Keratinocyte (primary cell): ENCODE measurements around the gene CYP27B1. TPM values are rescaled to one million over a fixed set of nuclear protein-coding genes. Genes with fewer than 3 reads are reported as not detected.

Source experiments
- DNase-seq: peaks from one replicate; pipeline ENCODE4 v3.0.0-alpha.2; 2011; ENCODE audit warnings: low read depth, missing footprints, low spot score
- FAIRE-seq: peaks from 2 replicates; lab custom pipeline; 2011; peaks lifted over from hg19 to GRCh38; lab: Jason Lieb, UNC
- H2AFZ ChIP-seq: 2 replicates; pipeline ENCODE4 v1.6.0; 2012; ENCODE audit warnings: low read length, control low read depth, inconsistent platforms; ENCODE audit not compliant: control insufficient read depth
- H3K27ac ChIP-seq: 2 replicates; pipeline ENCODE4 v1.5.1; 2011; ENCODE audit warnings: low read length; ENCODE audit not compliant: control insufficient read depth, insufficient read depth
- H3K27me3 ChIP-seq: 3 replicates; pipeline ENCODE4 v1.6.0; 2011; ENCODE audit warnings: low read length; ENCODE audit not compliant: control insufficient read depth, insufficient read depth; ENCODE audit errors: extremely low read depth
- H3K36me3 ChIP-seq, 2 experiments: 2 replicates in 1 of 2; 3 replicates in 1 of 2; pipeline ENCODE4 v1.5.1; 2011; ENCODE audit warnings: low read length in 2 of 2, mild to moderate bottlenecking in 1 of 2; ENCODE audit not compliant: control insufficient read depth in 2 of 2, insufficient read depth in 2 of 2; ENCODE audit errors: extremely low read depth in 1 of 2
- H3K4me1 ChIP-seq: 3 replicates; pipeline ENCODE4 v1.5.1; 2011; ENCODE audit warnings: low read length; ENCODE audit not compliant: control insufficient read depth, insufficient read depth; ENCODE audit errors: extremely low read depth
- H3K4me2 ChIP-seq: 3 replicates; pipeline ENCODE4 v1.6.0; 2011; ENCODE audit warnings: low read depth, low read length; ENCODE audit not compliant: control insufficient read depth, insufficient read depth; ENCODE audit errors: extremely low read depth
- H3K4me3 ChIP-seq, 3 experiments: fragments of 200-600 bp in 1 of 3; sonication (generic) in 1 of 3; 2 replicates in 2 of 3; 3 replicates in 1 of 3; pipeline ENCODE4 v1.5.1; 2011 to 2016; ENCODE audit warnings: low read length in 3 of 3, mild to moderate bottlenecking in 3 of 3, control low read depth in 2 of 3, inconsistent platforms in 1 of 3, low read depth in 1 of 3, mixed read lengths in 1 of 3, mixed run types in 1 of 3, moderate library complexity in 1 of 3; ENCODE audit not compliant: control insufficient read depth in 2 of 3, insufficient read depth in 2 of 3; ENCODE audit errors: extremely low read depth in 1 of 3
- H3K79me2 ChIP-seq: 2 replicates; pipeline ENCODE4 v1.6.0; 2012; ENCODE audit warnings: low read length; ENCODE audit not compliant: control insufficient read depth, insufficient read depth
- H3K9ac ChIP-seq: 3 replicates; pipeline ENCODE4 v1.6.0; 2011; ENCODE audit warnings: low read length; ENCODE audit not compliant: control insufficient read depth, insufficient read depth; ENCODE audit errors: extremely low read depth
- H3K9me1 ChIP-seq: 3 replicates; pipeline ENCODE4 v1.6.0; 2011; ENCODE audit warnings: low read length; ENCODE audit not compliant: control insufficient read depth, insufficient read depth; ENCODE audit errors: extremely low read depth
- H3K9me3 ChIP-seq: 2 replicates; pipeline ENCODE4 v1.5.1; 2012; ENCODE audit warnings: low read depth, low read length; ENCODE audit not compliant: control insufficient read depth
- H4K20me1 ChIP-seq: 3 replicates; pipeline ENCODE4 v1.6.0; 2011; ENCODE audit warnings: low read length; ENCODE audit not compliant: control insufficient read depth, insufficient read depth; ENCODE audit errors: extremely low read depth
- EZH2 ChIP-seq: IDR thresholded peaks from one replicate; pipeline ENCODE4 v1.6.1; 2012; ENCODE audit warnings: inconsistent platforms, mild to moderate bottlenecking, low read length, moderate library complexity
- dilution Hi-C: fragments of 300-500 bp; cut with MboI; formaldehyde crosslinking; loops from one replicate; pipeline ENCODE4 v1.7.0; 2020; ENCODE audit warnings: low sequenced_read_pairs; ENCODE audit not compliant: extremely low pct_ligation_motif_present
- polyA plus RNA-seq, 5 experiments: library from polyadenylated mRNA; depleted of rRNA in 3 of 5; stranded (reverse) in 3 of 5; stranded (forward) in 1 of 5; unstranded in 1 of 5; fragments of >200 nt; gene quantifications; 1 replicate in 1 of 5; 2 replicates in 3 of 5; 3 replicates in 1 of 5; pipeline versions ENCODE4 v1.2.1 to v1.2.3, GENCODE V29; 2011 to 2012; ENCODE audit warnings: missing spikeins in 2 of 5, low read depth in 1 of 5, low replicate concordance in 1 of 5
- TF ChIP-seq, protein P1 (sequence below), 3 experiments: IDR thresholded peaks in 1 of 3; conservative IDR thresholded peaks in 1 of 3; optimal IDR thresholded peaks in 1 of 3; 2 replicates in 2 of 3; 3 replicates in 1 of 3; pipeline versions ENCODE3 to v1.5.1; 2011; ENCODE audit warnings: low read length in 3 of 3, mild to moderate bottlenecking in 3 of 3, moderate library complexity in 2 of 3, control low read depth in 1 of 3, inconsistent platforms in 1 of 3; ENCODE audit not compliant: insufficient read depth in 2 of 3; ENCODE audit errors: extremely low read depth in 1 of 3

CYP27B1 gene
- polyA plus RNA-seq, 1 donor (not counting 4 experiments of a cell fraction or from before 2014, with no cell fraction given): 33.6 TPM

DNA sequence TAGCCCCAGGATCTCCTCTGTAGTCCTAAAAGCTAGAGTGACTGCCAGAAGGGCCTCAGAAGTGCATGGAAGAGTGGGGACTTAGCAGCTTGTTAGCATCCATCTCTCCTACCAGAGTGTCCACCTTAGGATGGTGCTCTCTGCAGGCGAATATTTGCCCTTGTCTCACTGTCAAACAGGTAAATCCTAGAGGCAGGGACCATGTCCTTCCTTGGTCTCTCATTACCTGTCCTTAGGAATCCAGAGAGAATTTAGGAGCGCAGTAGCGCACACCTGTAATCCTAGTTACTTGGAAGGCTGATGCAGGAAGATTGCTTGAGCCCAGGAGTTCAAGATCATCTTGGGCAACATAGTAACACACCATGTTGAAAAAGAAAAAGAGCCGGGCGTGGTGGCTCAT is 49.7 kb downstream of the CYP27B1 start:
- Histone ChIP-seq H4K20me1 (no peaks in the 10 kb centered on the region), H2AFZ (no peak overlapping the region), H3K4me2 (no peak overlapping the region), H3K79me2 (no peaks in the 10 kb centered on the region), H3K27ac (no peak overlapping the region), H3K4me3 (no peak overlapping the region), H3K9me3 (no peaks in the 10 kb centered on the region), H3K9ac (no peak overlapping the region), H3K27me3 (no peaks in the 10 kb centered on the region), H3K36me3 (peaks cover 9 to 16% of the 10 kb centered on the region in 2 experiments), H3K9me1 (no peaks in the 10 kb centered on the region), H3K4me1 (no peaks in the 10 kb centered on the region)
- no peak for TF ChIP-seq EZH2
- TF ChIP-seq, protein P1, sequence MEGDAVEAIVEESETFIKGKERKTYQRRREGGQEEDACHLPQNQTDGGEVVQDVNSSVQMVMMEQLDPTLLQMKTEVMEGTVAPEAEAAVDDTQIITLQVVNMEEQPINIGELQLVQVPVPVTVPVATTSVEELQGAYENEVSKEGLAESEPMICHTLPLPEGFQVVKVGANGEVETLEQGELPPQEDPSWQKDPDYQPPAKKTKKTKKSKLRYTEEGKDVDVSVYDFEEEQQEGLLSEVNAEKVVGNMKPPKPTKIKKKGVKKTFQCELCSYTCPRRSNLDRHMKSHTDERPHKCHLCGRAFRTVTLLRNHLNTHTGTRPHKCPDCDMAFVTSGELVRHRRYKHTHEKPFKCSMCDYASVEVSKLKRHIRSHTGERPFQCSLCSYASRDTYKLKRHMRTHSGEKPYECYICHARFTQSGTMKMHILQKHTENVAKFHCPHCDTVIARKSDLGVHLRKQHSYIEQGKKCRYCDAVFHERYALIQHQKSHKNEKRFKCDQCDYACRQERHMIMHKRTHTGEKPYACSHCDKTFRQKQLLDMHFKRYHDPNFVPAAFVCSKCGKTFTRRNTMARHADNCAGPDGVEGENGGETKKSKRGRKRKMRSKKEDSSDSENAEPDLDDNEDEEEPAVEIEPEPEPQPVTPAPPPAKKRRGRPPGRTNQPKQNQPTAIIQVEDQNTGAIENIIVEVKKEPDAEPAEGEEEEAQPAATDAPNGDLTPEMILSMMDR (optimal IDR thresholded peaks at IDR 0.05 in 1 of 3, IDR thresholded peaks at IDR 0.05 in 1 of 3, conservative IDR thresholded peaks at IDR 0.05 in 1 of 3; ENCODE audit: extremely low read depth in 1 of 3, insufficient read depth in 2 of 3, low read length in 3 of 3): no peak
- dilution Hi-C loops: no loop called here
- no peak for DNase-seq
- no peak for FAIRE-seq

DNA sequence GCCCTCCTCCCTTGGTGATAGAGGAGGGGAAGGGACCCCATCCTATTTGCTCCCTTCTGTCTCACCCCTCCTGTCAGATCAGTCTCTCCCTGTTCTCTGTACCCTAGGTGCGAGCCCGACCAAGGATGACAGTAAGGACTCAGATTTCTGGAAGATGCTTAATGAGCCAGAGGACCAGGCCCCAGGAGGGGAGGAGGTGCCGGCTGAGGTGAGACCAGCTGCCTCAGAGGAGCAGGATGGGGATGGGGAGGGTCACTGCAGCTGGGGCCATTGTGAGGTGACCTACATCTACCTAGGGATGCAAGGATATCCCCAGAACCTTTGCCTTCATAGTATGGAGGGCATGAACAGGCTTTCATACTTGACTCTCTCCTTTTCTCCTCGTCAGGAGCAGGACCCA is 50.6 kb downstream of the CYP27B1 start:
- FAIRE-seq: no peak
- Histone ChIP-seq H3K36me3 (peaks cover 9 to 15% of the 10 kb centered on the region in 2 experiments), H3K27me3 (no peaks in the 10 kb centered on the region), H3K79me2 (no peaks in the 10 kb centered on the region), H2AFZ (no peak overlapping the region), H3K4me2 (no peak overlapping the region), H3K4me1 (no peaks in the 10 kb centered on the region), H3K4me3 (no peak overlapping the region), H4K20me1 (no peaks in the 10 kb centered on the region), H3K9me1 (no peaks in the 10 kb centered on the region), H3K27ac (no peak overlapping the region), H3K9ac (no peak overlapping the region), H3K9me3 (no peaks in the 10 kb centered on the region)
- dilution Hi-C loops: no loop called here
- TF ChIP-seq, protein P1 (optimal IDR thresholded peaks at IDR 0.05 in 1 of 3, IDR thresholded peaks at IDR 0.05 in 1 of 3, conservative IDR thresholded peaks at IDR 0.05 in 1 of 3; ENCODE audit: extremely low read depth in 1 of 3, insufficient read depth in 2 of 3, low read length in 3 of 3): no peak
- no peak for TF ChIP-seq EZH2
- no peak for DNase-seq
